ENCODE results near the gene MBD3L5. TPM values are rescaled to one million over a fixed set of nuclear protein-coding genes. Genes with fewer than 3 reads are reported as not detected.

The MBD3L5 gene
- total RNA-seq, 1 donor from 2014 or later, result not detected

- TF ChIP-seq CTCF (IDR thresholded peaks at IDR 0.05), result no peak
- intact Hi-C loops (cut with DNase I), result no loop called here
- H3K4me3 ChIP-seq, result no peak overlapping the region
These were observed 32.5 kb upstream of the MBD3L5 start for GRCh38 chr19:6997679-6998445.

GRCh38 chr19:6999933-7000332, 30.4 kb upstream of the MBD3L5 start:
- Histone ChIP-seq H3K4me1 (no peaks in the 10 kb centered on the region), H3K27ac (no peak overlapping the region), H3K9me3 (no peaks in the 10 kb centered on the region), H3K27me3 (no peaks in the 10 kb centered on the region), H3K4me3 (no peak overlapping the region), H3K36me3 (no peaks in the 10 kb centered on the region)
- no peak for DNase-seq (ENCODE audit: low spot score in 2 of 2)
- no peak for TF ChIP-seq CTCF (IDR thresholded peaks at IDR 0.05)
- intact Hi-C loops (cut with DNase I), result no loop called here

More at GRCh38 chr19:6997679-6998445, 32.5 kb upstream of the MBD3L5 start:
- H3K27ac ChIP-seq, result no peak overlapping the region
- H3K27me3 ChIP-seq, result no peaks in the 10 kb centered on the region
- H3K36me3 ChIP-seq, result no peaks in the 10 kb centered on the region
- DNase-seq (ENCODE audit: low spot score in 2 of 2), result no peak
- no peaks in the 10 kb centered on the region for H3K4me1 ChIP-seq
- H3K9me3 ChIP-seq, result no peaks in the 10 kb centered on the region

GRCh38 chr19:7000333-7000732, 30.0 kb upstream of the MBD3L5 start:
- no peaks in the 10 kb centered on the region for H3K27me3 ChIP-seq
- DNase-seq (ENCODE audit: low spot score in 2 of 2), result no peak
- H3K36me3 ChIP-seq, result no peaks in the 10 kb centered on the region
- intact Hi-C loops (cut with DNase I), result no loop called here
- no peak overlapping the region for H3K27ac ChIP-seq
- no peaks in the 10 kb centered on the region for H3K4me1 ChIP-seq
- no peaks in the 10 kb centered on the region for H3K9me3 ChIP-seq
- TF ChIP-seq CTCF (IDR thresholded peaks at IDR 0.05), result no peak
- no peak overlapping the region for H3K4me3 ChIP-seq

GRCh38 chr19:7000816-7001215, 29.6 kb upstream of the MBD3L5 start:
- Histone ChIP-seq H3K4me1 (no peaks in the 10 kb centered on the region), H3K27me3 (no peaks in the 10 kb centered on the region), H3K36me3 (no peaks in the 10 kb centered on the region), H3K9me3 (no peaks in the 10 kb centered on the region), H3K4me3 (no peak overlapping the region), H3K27ac (no peak overlapping the region)
- TF ChIP-seq CTCF (IDR thresholded peaks at IDR 0.05), result no peak
- intact Hi-C loops (cut with DNase I), result no loop called here
- DNase-seq (ENCODE audit: low spot score in 2 of 2), result no peak

- H3K36me3 ChIP-seq, result no peaks in the 10 kb centered on the region
- H3K27ac ChIP-seq, result no peak overlapping the region
- no peak overlapping the region for H3K4me3 ChIP-seq
- H3K4me1 ChIP-seq, result no peaks in the 10 kb centered on the region
- H3K27me3 ChIP-seq, result no peaks in the 10 kb centered on the region
- no peak for DNase-seq (ENCODE audit: low spot score in 2 of 2)
- no peaks in the 10 kb centered on the region for H3K9me3 ChIP-seq
- intact Hi-C loops (cut with DNase I), result no loop called here
- TF ChIP-seq CTCF (IDR thresholded peaks at IDR 0.05), result no peak
These were observed 26.0 kb upstream of the MBD3L5 start for GRCh38 chr19:7004313-7004931.

Data from ascending aorta (tissue), 2 donors.